GM12878 (cell line): ENCODE data around the gene BDH2. TPM values are rescaled to one million over a fixed set of nuclear protein-coding genes. Genes with fewer than 3 reads are reported as not detected.
A peak's percentile ranks its signal among the peaks of the same experiment; 100 is the strongest.

Source experiments
- BMI1 ChIP-seq: fragments of 450-650 bp; IDR thresholded peaks from 2 replicates; pipeline ENCODE4 v1.6.1; 2016; ENCODE audit warnings: mild to moderate bottlenecking, moderate library complexity, borderline replicate concordance
- FOXM1 ChIP-seq: IDR thresholded peaks from 2 replicates; pipeline ENCODE4 v1.6.1; 2012; ENCODE audit warnings: low read depth, mild to moderate bottlenecking, inconsistent platforms, low read length, moderate library complexity
- IKZF2 ChIP-seq, 2 experiments: fragments of 450-650 bp; IDR thresholded peaks; 2 replicates each; pipeline ENCODE4 v1.6.1; 2017; ENCODE audit warnings: mild to moderate bottlenecking in 2 of 2, moderate library complexity in 2 of 2
- JUNB ChIP-seq: IDR thresholded peaks from 2 replicates; pipeline ENCODE4 v1.6.1; 2016; ENCODE audit warnings: antibody characterized with exemption, mild to moderate bottlenecking
- NR2F1 ChIP-seq: fragments of 450-650 bp; conservative IDR thresholded peaks from 2 replicates; pipeline ENCODE4 v1.6.1; 2017; ENCODE audit warnings: mild to moderate bottlenecking
- PKNOX1 ChIP-seq: fragments of 450-650 bp; IDR thresholded peaks from 2 replicates; pipeline ENCODE4 v1.6.1; 2016; ENCODE audit warnings: mild to moderate bottlenecking
- RELB ChIP-seq: fragments of 450-650 bp; IDR thresholded peaks from 2 replicates; pipeline ENCODE4 v1.6.1; 2017; ENCODE audit warnings: low read depth, mild to moderate bottlenecking, moderate library complexity
- RUNX3 ChIP-seq: IDR thresholded peaks from 2 replicates; pipeline ENCODE4 v1.6.1; 2012; ENCODE audit warnings: low read length, inconsistent platforms
- polyA plus RNA-seq, 11 experiments: library from polyadenylated mRNA; depleted of rRNA in 4 of 11; unstranded in 6 of 11; stranded (reverse) in 5 of 11; fragments of >200 nt; fragmentation: Nextera tagmentation in 4 of 11; fragmentation: Illumina TruSeq in 1 of 11; extraction: Ambion mirVana in 4 of 11; extraction: Trizol in 1 of 11; gene quantifications; 1 replicate in 1 of 11; 2 replicates in 10 of 11; pipeline versions ENCODE4 v1.2.1 to v1.2.3, GENCODE V29; 2011 to 2016; ENCODE audit warnings: inconsistent platforms in 2 of 11, missing spikeins in 2 of 11, low read depth in 1 of 11
- total RNA-seq, 4 experiments: library from RNA; depleted of rRNA in 3 of 4; stranded (reverse); fragments of >200 nt in 3 of 4; fragmentation: Illumina TruSeq in 1 of 4; extraction: Trizol in 1 of 4; gene quantifications; 2 replicates each; pipeline versions ENCODE4 v1.2.1 to v1.2.3, GENCODE V29; 2013 to 2021

BDH2 gene
- total and polyA plus RNA-seq, 10 of the 15 experiments (the other 5 are each of a cell fraction or from before 2014, with no cell fraction given): 20.9 to 47.3 (median 33.5) TPM

DNA sequence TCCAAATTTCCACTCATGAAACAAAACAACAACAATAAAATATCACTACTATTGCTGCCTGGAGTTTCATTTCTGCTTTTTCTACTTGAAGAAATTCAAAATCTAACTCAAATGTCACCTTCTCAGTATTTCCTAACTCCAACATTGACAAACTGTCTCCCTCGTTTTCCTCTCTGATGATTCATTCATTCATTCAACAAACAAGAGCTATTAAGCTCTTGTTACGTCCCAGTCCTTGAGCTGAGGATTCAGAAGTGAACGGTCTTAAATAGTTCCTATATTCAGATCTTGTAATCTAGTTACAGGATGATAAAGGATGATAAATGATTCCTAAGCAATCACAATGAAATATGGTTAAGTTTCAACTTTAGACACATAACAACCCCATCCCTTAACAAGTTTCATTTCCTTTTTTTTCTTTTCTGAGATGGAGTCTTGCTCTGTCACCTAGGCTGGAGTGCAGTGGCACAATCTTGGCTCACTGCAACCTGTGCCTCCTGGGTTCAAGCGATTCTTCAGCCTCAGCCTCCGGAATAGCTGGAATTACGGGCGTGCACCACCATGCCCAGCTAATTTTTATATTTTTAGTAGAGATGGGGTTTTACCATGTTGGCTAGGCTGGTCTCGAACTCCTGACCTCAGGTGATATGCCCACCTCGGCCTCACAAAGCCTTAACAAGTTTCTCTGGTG, 24.7 kb downstream of the BDH2 start (continued):
- TF ChIP-seq NR2F1 (0 out of 2 replicates have a peak, but pooled peaks have one; percentile 13), RELB (peak; percentile 37), PKNOX1 (peak; percentile 51; the same call in 1 of the 2 replicates), IKZF2 (IDR thresholded peaks at IDR 0.05) (peak; percentile 67 to 78; a peak in 2 of 4 replicates), JUNB (peak; percentile 23; the same call in 1 of the 2 replicates), RUNX3 (0 out of 2 replicates have a peak, but pooled peaks have one; percentile 2), BMI1 (peak; percentile 26; the same call in 1 of the 2 replicates), FOXM1 (0 out of 2 replicates have a peak, but pooled peaks have one; percentile 10)
